DOHH2 (cell line): Measurements from ENCODE around the gene DZIP1.

Experiments used
- H3F3A ChIP-seq: fragments of 200-600 bp; sonication (generic), shearing (Covaris generic); 2 replicates; pipeline ENCODE4 v1.6.0; 2016; ENCODE audit warnings: antibody characterized with exemption, mild to moderate bottlenecking; ENCODE audit not compliant: control insufficient read depth, insufficient read depth
- H3K27ac ChIP-seq: fragments of 200-600 bp; sonication (generic); 2 replicates; pipeline ENCODE4 v1.5.1; 2014; ENCODE audit warnings: low read depth, mild to moderate bottlenecking, low read length, moderate library complexity
- H3K27me3 ChIP-seq: fragments of 200-600 bp; sonication (generic); 2 replicates; pipeline ENCODE4 v1.6.1; 2014; ENCODE audit warnings: mild to moderate bottlenecking, low read length, mixed read lengths; ENCODE audit not compliant: control insufficient read depth
- H3K36me3 ChIP-seq: fragments of 200-600 bp; sonication (generic); 2 replicates; pipeline ENCODE4 v1.6.1; 2014; ENCODE audit warnings: mild to moderate bottlenecking, low read length, moderate library complexity, mixed read lengths; ENCODE audit not compliant: control insufficient read depth
- H3K4me1 ChIP-seq: fragments of 200-600 bp; sonication (generic); 2 replicates; pipeline ENCODE4 v1.6.1; 2014; ENCODE audit warnings: mild to moderate bottlenecking, low read length, mixed read lengths; ENCODE audit not compliant: control insufficient read depth
- H3K4me2 ChIP-seq: fragments of 200-600 bp; sonication (generic); 2 replicates; pipeline ENCODE4 v1.6.0; 2014; ENCODE audit warnings: mild to moderate bottlenecking, low read length, moderate library complexity
- H3K4me3 ChIP-seq: fragments of 200-600 bp; sonication (generic); 2 replicates; pipeline ENCODE4 v1.5.1; 2014; ENCODE audit warnings: mild to moderate bottlenecking, low read length, mixed read lengths
- H3K79me2 ChIP-seq: fragments of 200-600 bp; sonication (generic); 2 replicates; pipeline ENCODE4 v1.6.1; 2014; ENCODE audit warnings: mild to moderate bottlenecking, low read length, mixed read lengths; ENCODE audit not compliant: control insufficient read depth
- H3K9me2 ChIP-seq: fragments of 200-600 bp; sonication (generic); replicated peaks from 2 replicates; pipeline ENCODE4 v1.6.1; 2014; ENCODE audit warnings: mild to moderate bottlenecking, low read length, mixed read lengths; ENCODE audit not compliant: control insufficient read depth
- H3K9me3 ChIP-seq: fragments of 200-600 bp; sonication (generic); 2 replicates; pipeline ENCODE4 v1.6.1; 2014; ENCODE audit warnings: antibody characterized with exemption, low read length, mixed read lengths; ENCODE audit not compliant: control insufficient read depth, insufficient read depth
- H4K20me1 ChIP-seq: fragments of 200-600 bp; sonication (generic); 2 replicates; pipeline ENCODE4 v1.6.0; 2014; ENCODE audit warnings: low read depth, mild to moderate bottlenecking, antibody characterized with exemption, low read length, moderate library complexity; ENCODE audit not compliant: control insufficient read depth, insufficient read depth
- EZH2phosphoT487 ChIP-seq: fragments of 200-600 bp; sonication (generic); IDR thresholded peaks from 2 replicates; pipeline ENCODE4 v1.6.1; 2017; ENCODE audit warnings: borderline replicate concordance, mild to moderate bottlenecking, antibody characterized with exemption, low read length, moderate library complexity, mixed read lengths
- TF ChIP-seq, protein P1 (sequence below): fragments of 200-600 bp; sonication (generic); IDR thresholded peaks from one replicate; pipeline ENCODE4 v1.5.1; 2014; ENCODE audit warnings: antibody characterized with exemption, mild to moderate bottlenecking, low read depth, low read length; ENCODE audit not compliant: poor library complexity, severe bottlenecking

The DZIP1 gene

DNA sequence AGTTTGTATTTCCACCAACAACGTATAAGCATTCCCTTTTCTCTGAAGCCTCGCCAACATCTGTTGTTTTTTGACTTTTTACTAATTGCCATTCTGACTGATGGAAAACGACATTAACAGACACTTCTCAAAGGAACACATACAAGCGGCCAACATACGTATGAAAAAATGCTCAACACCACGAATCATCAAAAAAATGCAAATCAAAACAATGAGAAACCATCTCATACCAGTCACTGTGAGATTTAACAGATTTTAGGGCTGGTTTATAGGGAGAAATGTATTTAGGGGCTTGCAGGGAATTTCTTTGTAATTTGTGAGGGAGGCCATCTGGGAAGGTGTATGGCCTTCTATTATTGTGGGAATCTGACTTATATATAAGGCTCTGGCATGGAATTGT is 2.8 kb upstream of the DZIP1 start:
- Histone ChIP-seq H4K20me1 (no peaks in the 10 kb centered on the region), H3K4me3 (no peak overlapping the region), H3K79me2 (no peaks in the 10 kb centered on the region), H3K27ac (no peak overlapping the region), H3K4me2 (no peak overlapping the region), H3F3A (no peaks in the 10 kb centered on the region), H3K9me2 (no peaks in the 10 kb centered on the region), H3K4me1 (no peaks in the 10 kb centered on the region), H3K36me3 (no peaks in the 10 kb centered on the region), H3K9me3 (no peaks in the 10 kb centered on the region), H3K27me3 (peaks cover 7% of the 10 kb centered on the region)
- TF ChIP-seq EZH2phosphoT487, result no peak
- TF ChIP-seq, protein P1, sequence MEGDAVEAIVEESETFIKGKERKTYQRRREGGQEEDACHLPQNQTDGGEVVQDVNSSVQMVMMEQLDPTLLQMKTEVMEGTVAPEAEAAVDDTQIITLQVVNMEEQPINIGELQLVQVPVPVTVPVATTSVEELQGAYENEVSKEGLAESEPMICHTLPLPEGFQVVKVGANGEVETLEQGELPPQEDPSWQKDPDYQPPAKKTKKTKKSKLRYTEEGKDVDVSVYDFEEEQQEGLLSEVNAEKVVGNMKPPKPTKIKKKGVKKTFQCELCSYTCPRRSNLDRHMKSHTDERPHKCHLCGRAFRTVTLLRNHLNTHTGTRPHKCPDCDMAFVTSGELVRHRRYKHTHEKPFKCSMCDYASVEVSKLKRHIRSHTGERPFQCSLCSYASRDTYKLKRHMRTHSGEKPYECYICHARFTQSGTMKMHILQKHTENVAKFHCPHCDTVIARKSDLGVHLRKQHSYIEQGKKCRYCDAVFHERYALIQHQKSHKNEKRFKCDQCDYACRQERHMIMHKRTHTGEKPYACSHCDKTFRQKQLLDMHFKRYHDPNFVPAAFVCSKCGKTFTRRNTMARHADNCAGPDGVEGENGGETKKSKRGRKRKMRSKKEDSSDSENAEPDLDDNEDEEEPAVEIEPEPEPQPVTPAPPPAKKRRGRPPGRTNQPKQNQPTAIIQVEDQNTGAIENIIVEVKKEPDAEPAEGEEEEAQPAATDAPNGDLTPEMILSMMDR, result no peak

DNA sequence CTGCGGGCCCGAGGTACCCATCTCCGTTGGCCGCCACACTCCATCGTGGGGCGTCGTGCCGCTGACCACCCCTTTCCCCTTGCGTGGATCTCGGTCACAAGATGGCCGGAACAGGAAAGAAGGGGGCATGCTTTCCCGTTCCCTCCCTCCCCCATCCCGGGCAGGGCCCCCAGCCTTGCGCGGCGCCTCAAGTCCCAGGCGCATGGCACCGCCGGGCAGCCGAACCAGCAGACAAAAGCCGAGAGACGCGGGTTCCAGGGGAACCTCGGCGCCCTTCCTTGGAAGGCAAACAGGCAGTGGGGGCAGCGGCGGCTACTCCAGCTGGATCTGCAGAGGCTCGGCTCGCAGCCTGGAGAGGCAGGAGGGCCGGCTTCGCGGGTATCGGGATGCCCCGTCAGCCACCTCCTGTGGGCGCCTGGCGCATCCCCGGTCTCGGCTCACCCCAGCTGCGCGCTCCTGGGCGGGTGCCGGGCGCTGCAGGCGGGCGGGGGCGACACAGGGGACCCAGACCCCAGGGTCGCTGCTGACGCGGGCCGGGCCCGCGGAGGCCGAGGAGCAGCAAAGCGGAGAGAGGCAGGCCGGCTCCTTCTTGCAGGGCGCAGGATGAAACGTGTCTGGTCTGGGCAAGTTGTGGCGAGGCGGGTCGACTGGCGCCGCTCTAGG is 439 bp downstream of the DZIP1 start:
- H3F3A ChIP-seq, result no peaks in the 10 kb centered on the region
- H3K4me1 ChIP-seq, result no peaks in the 10 kb centered on the region
- H3K79me2 ChIP-seq, result no peaks in the 10 kb centered on the region
- H3K9me2 ChIP-seq, result no peaks in the 10 kb centered on the region
- no peak overlapping the region for H3K4me3 ChIP-seq
- no peaks in the 10 kb centered on the region for H3K9me3 ChIP-seq
- H3K27me3 ChIP-seq, result peaks cover 7% of the 10 kb centered on the region
- H3K27ac ChIP-seq, result no peak overlapping the region
- no peak for TF ChIP-seq EZH2phosphoT487
- TF ChIP-seq, protein P1, result no peak
- H3K36me3 ChIP-seq, result no peaks in the 10 kb centered on the region
- H4K20me1 ChIP-seq, result no peaks in the 10 kb centered on the region
- no peak overlapping the region for H3K4me2 ChIP-seq

DNA sequence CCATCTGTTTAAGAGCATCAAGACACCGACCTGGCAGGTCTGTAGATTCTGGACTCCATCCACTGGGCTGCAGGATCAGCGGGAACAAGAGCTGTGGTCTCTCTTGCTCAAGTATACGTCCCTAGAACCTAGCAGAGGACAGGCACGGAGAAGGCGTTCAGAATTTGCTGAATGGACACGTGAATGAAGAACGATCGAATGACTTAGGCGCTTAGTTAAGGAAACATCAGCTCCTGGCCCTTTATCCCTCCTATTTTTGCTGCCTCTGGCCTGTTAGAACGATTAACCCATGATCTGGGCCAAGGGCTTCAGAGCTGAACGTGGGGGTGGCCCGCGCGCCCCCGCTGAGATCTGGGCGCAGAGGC is 953 bp downstream of the DZIP1 start:
- peaks cover 7% of the 10 kb centered on the region for H3K27me3 ChIP-seq
- no peaks in the 10 kb centered on the region for H3K79me2 ChIP-seq
- no peak overlapping the region for H3K4me3 ChIP-seq
- H3K36me3 ChIP-seq, result no peaks in the 10 kb centered on the region
- H3K9me3 ChIP-seq, result no peaks in the 10 kb centered on the region
- H3K4me1 ChIP-seq, result no peaks in the 10 kb centered on the region
- no peaks in the 10 kb centered on the region for H4K20me1 ChIP-seq
- H3K9me2 ChIP-seq, result no peaks in the 10 kb centered on the region
- no peak overlapping the region for H3K27ac ChIP-seq
- H3F3A ChIP-seq, result no peaks in the 10 kb centered on the region
- no peak overlapping the region for H3K4me2 ChIP-seq
- TF ChIP-seq, protein P1, result no peak
- no peak for TF ChIP-seq EZH2phosphoT487
